HG02610 (cell line): ENCODE results near the gene FRS2.

Experiments used
- ATAC-seq: cut with Tn5 transposase; IDR thresholded peaks from one replicate; pipeline ENCODE4 v1.9.1; 2021; ENCODE audit warnings: mild to moderate bottlenecking, moderate library complexity; ENCODE audit not compliant: unreplicated experiment

Gene FRS2

DNA sequence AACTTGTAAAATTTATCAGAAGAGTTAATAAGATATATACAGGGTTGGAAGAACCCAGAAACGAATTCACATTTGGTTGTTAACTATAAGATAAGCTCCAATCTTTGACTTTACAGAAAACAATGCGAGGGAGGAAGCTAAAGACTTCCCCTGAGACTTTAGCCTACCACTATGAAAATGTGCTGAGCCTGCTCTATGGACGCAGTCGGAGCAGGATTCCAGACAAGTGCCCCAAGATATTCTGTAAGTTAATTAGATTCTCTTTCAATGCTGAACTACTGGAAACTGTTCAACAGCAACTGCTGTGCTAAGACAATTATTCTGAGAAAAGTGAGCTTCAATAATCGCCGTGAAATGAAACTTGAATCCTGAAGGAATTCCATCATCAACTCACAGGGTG, 148.9 kb downstream of the FRS2 start:
- no peak for ATAC-seq

DNA sequence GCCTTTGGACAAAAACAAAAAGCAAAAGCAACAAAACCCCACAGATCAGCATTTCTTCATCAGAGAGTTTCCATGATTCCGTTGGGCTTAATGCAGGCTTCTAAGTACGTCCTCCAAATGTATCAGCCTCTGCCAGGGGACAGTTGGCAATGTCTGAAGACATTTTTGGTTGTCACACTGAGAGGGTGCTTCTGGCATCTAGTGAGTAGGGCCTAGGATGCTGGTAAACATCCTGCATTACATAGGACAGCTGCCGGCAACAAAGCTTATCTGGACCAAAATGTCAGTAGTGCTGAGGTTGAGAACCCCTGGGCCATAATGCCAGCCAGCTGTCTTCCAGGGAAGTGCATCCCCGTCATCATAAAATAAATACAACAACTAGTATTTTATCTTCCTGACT, 149.9 kb downstream of the FRS2 start:
- no peak for ATAC-seq

DNA sequence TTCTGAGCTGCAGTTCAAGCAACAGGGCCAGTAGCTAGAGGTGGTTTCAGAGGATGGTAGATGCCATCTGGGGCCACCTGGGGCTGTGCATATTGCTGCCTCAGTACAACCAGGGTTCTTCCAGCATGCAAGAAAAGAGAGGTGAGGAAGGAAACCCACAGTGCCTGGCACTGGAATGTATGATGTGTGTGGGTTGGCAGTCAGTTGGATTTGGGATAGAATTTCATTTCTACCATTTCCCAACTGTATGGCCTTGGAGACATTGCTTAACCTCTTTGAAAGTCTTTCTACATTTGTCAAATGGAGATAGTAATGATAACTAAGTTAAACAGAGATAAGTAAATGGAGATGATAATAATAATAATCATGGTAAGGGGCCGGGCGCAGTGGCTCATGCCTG, 150.7 kb downstream of the FRS2 start:
- ATAC-seq: no peak

DNA sequence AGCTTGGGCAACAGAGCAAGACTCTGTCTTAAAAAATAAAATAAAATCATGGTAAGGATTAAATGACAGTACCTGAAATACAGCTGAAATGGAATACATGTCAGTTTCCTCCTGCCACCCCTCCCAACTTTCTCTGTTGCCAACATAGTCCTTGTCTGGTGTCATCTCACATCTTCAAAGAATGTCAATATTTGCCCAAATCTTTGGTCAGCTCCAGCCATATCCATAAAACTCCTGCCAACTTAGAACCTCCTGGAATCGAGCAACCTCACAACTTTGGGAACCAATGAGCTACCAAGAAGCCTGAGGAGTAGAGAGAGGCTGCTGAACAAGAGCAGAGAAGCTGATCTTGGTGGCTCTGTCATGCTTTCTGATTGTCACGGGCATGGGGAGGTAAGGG, 151.4 kb downstream of the FRS2 start:
- ATAC-seq: no peak

DNA sequence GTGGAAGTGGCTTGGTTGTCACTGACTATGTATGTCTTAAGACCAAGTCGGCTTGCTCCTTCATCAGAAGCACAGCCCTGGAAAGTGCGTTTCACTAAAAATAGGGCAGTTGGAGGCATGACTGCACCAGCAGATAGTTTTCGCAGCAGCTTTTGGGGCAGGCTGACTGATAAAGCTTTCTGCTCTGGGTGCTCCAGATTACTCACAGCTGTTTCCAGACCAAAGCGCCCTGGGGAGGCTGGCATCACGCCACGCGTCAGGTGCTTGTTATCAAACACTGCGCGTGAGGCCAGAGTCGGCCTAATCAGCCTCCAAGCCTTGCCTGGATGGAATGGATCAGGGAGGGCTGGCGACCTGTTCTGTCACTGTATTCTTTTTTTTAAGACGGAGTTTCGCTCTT, 153.8 kb downstream of the FRS2 start:
- ATAC-seq: no peak

DNA sequence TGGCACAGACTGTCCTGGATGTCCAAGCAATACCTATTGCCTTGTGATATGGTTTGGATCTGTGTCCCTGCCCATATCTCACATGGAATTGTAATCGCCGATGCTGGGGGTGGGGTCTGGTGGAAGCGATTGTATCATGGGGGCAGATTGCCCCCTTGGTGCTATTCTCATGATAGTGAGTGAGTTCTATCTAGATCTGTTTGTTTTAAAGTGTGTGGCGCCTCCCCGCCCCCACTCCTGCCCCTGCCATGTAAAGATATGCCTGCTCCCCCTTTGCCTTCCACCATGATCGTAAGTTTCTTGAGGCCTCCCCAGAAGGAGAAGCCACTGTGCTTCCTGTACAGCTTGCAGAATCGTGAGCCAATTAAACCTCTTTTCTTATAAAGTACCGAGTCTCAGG, 157.3 kb downstream of the FRS2 start:
- no peak for ATAC-seq
